ENCODE data around the gene SAMD3.
"Not testable (repeated sequence)": the region's sequence is repeated elsewhere in the genome, so short reads cannot be mapped to it uniquely, and the experiment has no call there.

SAMD3 gene

GRCh38 chr6:130207979-130208649, 14.6 kb downstream of the SAMD3 start:
- DNase-seq, result no peak

GRCh38 chr6:130206479-130206878, 16.3 kb downstream of the SAMD3 start:
- DNase-seq, result no peak

GRCh38 chr6:130204322-130204721, 18.4 kb downstream of the SAMD3 start:
- no peak for DNase-seq

- no peak for DNase-seq
Measured at GRCh38 chr6:130203370-130203769, 19.4 kb downstream of the SAMD3 start.

- DNase-seq, result no peak
Measured at GRCh38 chr6:130202782-130203181, 20.0 kb downstream of the SAMD3 start.

- DNase-seq, result no peak
Measured at GRCh38 chr6:130200020-130200419, 22.7 kb downstream of the SAMD3 start.

- no peak for DNase-seq
Measured at GRCh38 chr6:130198483-130199035, 24.2 kb downstream of the SAMD3 start.

- DNase-seq, result not testable (repeated sequence)
Measured at GRCh38 chr6:130197816-130198482, 24.8 kb downstream of the SAMD3 start.

- not testable (repeated sequence) for DNase-seq
Measured at GRCh38 chr6:130194434-130194833, 28.3 kb downstream of the SAMD3 start.

GRCh38 chr6:130190701-130191690, 31.8 kb downstream of the SAMD3 start:
- no peak for DNase-seq

- no peak for DNase-seq
Measured at GRCh38 chr6:130189531-130190397, 33.0 kb downstream of the SAMD3 start.

GRCh38 chr6:130188207-130188899, 34.4 kb downstream of the SAMD3 start:
- DNase-seq, result no peak

- DNase-seq, result no peak
Measured at GRCh38 chr6:130187335-130188206, 35.2 kb downstream of the SAMD3 start.

- DNase-seq, result no peak
Measured at GRCh38 chr6:130185658-130186057, 37.1 kb downstream of the SAMD3 start.

GRCh38 chr6:130183271-130184222, 39.2 kb downstream of the SAMD3 start:
- DNase-seq, result no peak

- no peak for DNase-seq
Measured at GRCh38 chr6:130182466-130182865, 40.3 kb downstream of the SAMD3 start.

GRCh38 chr6:130178692-130179091, 44.1 kb downstream of the SAMD3 start:
- DNase-seq, result no peak

GRCh38 chr6:130176378-130176777, 46.4 kb downstream of the SAMD3 start:
- no peak for DNase-seq

GRCh38 chr6:130173377-130174004, 49.3 kb downstream of the SAMD3 start:
- not testable (repeated sequence) for DNase-seq

Measured in NCI-H526 (cell line).